ENCODE measurements around the gene SIRT6. TPM values are rescaled to one million over a fixed set of nuclear protein-coding genes. Genes with fewer than 3 reads are reported as not detected.
"Not testable (repeated sequence)": the region's sequence is repeated elsewhere in the genome, so short reads cannot be mapped to it uniquely, and the experiment has no call there.

SIRT6 gene
- total RNA-seq, 1 donor from 2014 or later = 34.8 TPM

DNA sequence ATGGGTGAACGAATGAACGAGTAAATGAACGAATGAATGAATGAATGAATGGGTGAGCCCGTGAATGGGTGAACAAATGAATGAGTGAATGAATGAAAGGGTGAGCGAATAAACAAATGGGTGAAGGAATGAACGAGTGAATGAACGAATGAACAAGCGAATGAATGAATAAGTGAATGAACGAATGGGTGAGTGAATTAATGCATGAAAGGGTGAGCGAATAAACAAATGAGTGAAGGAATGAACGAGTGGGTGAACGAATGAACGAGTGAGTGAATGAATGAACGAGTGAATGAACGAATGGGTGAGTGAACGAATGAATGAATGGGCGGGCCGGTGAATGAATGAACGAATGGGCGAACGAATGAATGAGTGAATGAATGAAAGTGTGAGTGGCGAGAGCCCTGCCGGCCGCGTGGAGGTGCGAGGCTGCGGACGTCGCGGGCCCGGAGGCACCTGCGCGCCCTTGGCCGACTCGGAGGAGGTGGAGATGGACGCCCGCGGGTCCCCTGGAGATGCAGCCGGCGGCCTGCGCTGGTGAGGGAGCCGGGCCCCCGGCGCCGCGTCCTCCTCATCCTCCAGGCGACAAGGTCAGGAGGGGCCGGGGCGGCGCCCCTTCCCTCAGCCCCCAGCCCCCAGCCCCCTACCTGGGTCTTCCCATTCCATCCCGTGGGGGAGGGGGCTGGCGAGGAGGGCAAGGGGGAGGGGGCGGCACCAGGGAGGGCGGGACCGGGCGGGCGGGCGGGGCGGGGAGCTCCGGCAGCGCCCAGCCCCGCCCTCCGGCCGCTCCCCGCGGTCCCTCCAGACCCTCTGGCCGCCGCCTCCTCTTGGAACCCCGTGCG is 15.5 kb upstream of the SIRT6 start:
- no peak for DNase-seq (ENCODE audit: low read depth, low spot score)
- Mint-ChIP-seq H3K9me3 (peaks cover 10% of the 10 kb centered on the region), H3K27me3 (ENCODE audit: low read depth) (peaks cover 93% of the 10 kb centered on the region), H3K36me3 (ENCODE audit: low read depth) (peaks cover 10% of the 10 kb centered on the region), H3K4me1 (peaks cover 11% of the 10 kb centered on the region), H3K4me3 (no peak overlapping the region), H3K27ac (ENCODE audit: unreplicated experiment) (no peak overlapping the region)
- no peak for TF ChIP-seq CTCF (conservative IDR thresholded peaks at IDR 0.05)

- H3K4me3 Mint-ChIP-seq = peak overlapping the region; percentile 34
- no peak for DNase-seq (ENCODE audit: low read depth, low spot score)
- TF ChIP-seq CTCF (conservative IDR thresholded peaks at IDR 0.05) = no peak
- peaks cover 87% of the 10 kb centered on the region for H3K27me3 Mint-ChIP-seq (ENCODE audit: low read depth)
- H3K36me3 Mint-ChIP-seq (ENCODE audit: low read depth) = peaks cover 10% of the 10 kb centered on the region
- H3K4me1 Mint-ChIP-seq = peaks cover 11% of the 10 kb centered on the region
- peaks cover 10% of the 10 kb centered on the region for H3K9me3 Mint-ChIP-seq
- no peak overlapping the region for H3K27ac Mint-ChIP-seq (ENCODE audit: unreplicated experiment)
These were observed 14.9 kb upstream of the SIRT6 start for GRCh38 chr19:4197228-4197624.

GRCh38 chr19:4196587-4197148 is 14.3 kb upstream of the SIRT6 start:
- H3K27ac Mint-ChIP-seq (ENCODE audit: unreplicated experiment) = no peak overlapping the region
- peak overlapping the region; percentile 34 for H3K4me3 Mint-ChIP-seq
- no peak for DNase-seq (ENCODE audit: low read depth, low spot score)
- peaks cover 11% of the 10 kb centered on the region for H3K4me1 Mint-ChIP-seq
- TF ChIP-seq CTCF (conservative IDR thresholded peaks at IDR 0.05) = no peak
- peaks cover 10% of the 10 kb centered on the region for H3K36me3 Mint-ChIP-seq (ENCODE audit: low read depth)
- peaks cover 81% of the 10 kb centered on the region for H3K27me3 Mint-ChIP-seq (ENCODE audit: low read depth)
- peaks cover 10% of the 10 kb centered on the region for H3K9me3 Mint-ChIP-seq

- Mint-ChIP-seq H3K27me3 (ENCODE audit: low read depth) (peaks cover 75% of the 10 kb centered on the region), H3K4me3 (no peak overlapping the region), H3K9me3 (peaks cover 10% of the 10 kb centered on the region), H3K27ac (ENCODE audit: unreplicated experiment) (no peak overlapping the region), H3K36me3 (ENCODE audit: low read depth) (peaks cover 10% of the 10 kb centered on the region), H3K4me1 (peaks cover 11% of the 10 kb centered on the region)
- no peak for TF ChIP-seq CTCF (conservative IDR thresholded peaks at IDR 0.05)
- no peak for DNase-seq (ENCODE audit: low read depth, low spot score)
These were observed 13.6 kb upstream of the SIRT6 start for GRCh38 chr19:4196009-4196408.

- TF ChIP-seq CTCF (conservative IDR thresholded peaks at IDR 0.05) = no peak
- H3K36me3 Mint-ChIP-seq (ENCODE audit: low read depth) = peaks cover 10% of the 10 kb centered on the region
- peaks cover 10% of the 10 kb centered on the region for H3K9me3 Mint-ChIP-seq
- H3K4me3 Mint-ChIP-seq = no peak overlapping the region
- peak overlapping the region; percentile 78 for H3K27ac Mint-ChIP-seq (ENCODE audit: unreplicated experiment)
- H3K27me3 Mint-ChIP-seq (ENCODE audit: low read depth) = peaks cover 62% of the 10 kb centered on the region
- no peak for DNase-seq (ENCODE audit: low read depth, low spot score)
- H3K4me1 Mint-ChIP-seq = peaks cover 11% of the 10 kb centered on the region
These were observed 12.0 kb upstream of the SIRT6 start for GRCh38 chr19:4194353-4194752.

- H3K36me3 Mint-ChIP-seq (ENCODE audit: low read depth); H3K9me3 Mint-ChIP-seq; DNase-seq (ENCODE audit: low read depth, low spot score); H3K4me3 Mint-ChIP-seq; H3K27ac Mint-ChIP-seq (ENCODE audit: unreplicated experiment); H3K4me1 Mint-ChIP-seq: not testable (repeated sequence)
- peaks cover 51% of the 10 kb centered on the region for H3K27me3 Mint-ChIP-seq (ENCODE audit: low read depth)
These were observed 10.2 kb upstream of the SIRT6 start for GRCh38 chr19:4192537-4192936.

Data from neural crest cell (in vitro differentiated cells).